ENCODE results near the gene WDR7.

Gene WDR7

DNA sequence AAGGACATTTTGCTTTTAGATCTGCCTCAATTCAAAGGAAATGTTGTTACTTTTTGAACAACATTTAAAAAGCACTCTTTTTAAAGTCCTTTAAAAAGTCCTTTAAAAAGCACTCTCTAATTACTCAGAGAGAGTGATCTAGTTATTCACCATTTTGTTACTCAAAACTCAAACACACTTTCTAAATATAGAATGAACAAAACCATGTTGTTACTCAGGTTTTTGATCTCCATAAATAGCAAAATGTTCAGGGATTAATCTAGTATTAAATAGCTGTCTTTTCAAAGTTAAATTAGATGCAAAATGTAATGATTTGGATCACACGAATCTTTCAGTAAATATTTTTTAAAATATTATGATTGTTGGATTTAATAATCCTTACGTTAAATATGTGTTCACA lies 352.2 kb downstream of the WDR7 start:
- DNase-seq, result no peak

DNA sequence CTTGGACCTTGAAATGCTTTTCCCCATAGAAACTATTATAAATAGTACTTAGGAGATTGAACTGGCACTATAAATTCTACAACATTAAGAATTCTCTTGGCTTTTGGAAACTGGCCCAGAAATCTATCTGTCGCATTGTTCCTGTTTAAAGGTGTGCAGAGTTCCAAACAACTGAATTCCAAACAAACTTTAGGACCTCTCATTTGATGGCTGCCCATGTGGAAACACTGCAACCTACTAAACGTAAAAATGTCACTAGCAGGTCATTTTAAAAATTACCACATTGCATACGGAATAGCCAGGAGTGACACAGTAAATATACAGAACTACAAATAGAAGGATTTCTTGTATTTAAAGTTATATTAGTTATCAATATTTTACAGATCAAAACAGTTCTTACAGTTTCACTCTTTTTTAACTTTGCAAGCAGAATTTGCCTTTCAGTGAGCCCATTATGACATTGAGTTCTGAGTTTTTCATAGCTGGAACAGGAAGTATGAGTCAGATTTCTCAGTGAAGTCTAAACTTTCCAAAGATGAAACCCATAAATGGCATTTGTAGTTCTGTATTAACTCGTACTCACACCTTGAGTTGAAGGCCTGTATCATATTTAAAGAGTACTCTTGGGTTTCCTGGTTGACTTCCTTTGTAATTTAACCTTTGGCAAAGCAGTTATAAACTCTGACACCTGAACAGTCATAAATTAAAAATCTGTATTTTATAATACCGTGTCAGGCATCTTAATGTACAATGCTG lies 353.4 kb downstream of the WDR7 start:
- no peak for DNase-seq

DNA sequence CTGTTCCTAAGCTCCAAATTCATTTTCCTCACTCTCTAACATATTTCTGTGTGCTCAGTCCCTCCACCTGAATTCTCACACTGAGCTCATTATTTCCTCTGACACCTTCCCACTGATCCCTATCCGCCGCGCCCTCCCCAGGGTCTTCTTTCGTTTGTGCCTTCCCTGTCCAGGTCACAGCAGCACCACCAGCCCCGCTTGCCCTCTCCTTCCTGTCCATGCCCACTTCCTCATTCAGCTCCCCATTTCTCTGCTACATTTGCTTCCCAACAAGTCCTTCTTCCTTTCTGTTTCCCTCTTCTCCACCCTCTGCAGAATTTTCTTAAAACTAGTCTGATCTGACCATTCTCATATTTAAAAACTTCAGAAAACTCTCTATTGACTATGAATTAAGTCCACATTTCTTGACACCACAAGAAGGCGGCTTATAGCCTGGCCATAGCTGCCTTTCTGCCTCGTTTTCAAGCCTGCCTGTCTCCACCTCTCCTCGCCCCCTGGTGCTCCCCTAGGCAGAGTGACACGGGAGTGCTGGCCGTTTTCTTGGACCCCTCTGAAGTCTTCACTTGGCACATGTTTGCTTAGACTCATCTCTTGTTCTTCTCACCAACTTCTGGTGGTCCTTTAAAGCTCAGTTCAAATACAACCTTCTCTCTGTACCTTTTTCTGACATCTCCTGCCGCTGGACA lies 357.0 kb downstream of the WDR7 start:
- DNase-seq, result no peak

DNA sequence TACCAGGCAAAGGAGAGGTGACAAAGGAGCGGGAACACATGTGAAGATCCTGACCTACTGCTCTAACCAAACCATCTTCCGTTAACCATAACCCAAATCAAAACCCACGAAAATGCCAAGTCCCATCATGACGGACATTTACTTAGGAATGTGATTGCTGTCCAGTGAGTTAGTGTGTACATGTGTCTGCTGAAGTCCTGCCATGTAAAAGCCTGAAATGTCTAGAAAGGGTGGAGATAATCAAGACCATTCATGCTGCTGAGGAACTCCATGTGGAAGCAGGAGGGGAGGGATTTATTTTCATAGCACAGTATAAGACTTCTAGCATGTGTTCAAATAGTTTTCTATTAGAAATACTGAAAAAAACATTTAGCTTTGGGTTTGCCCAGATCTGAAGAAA lies 358.7 kb downstream of the WDR7 start:
- DNase-seq, result no peak

DNA sequence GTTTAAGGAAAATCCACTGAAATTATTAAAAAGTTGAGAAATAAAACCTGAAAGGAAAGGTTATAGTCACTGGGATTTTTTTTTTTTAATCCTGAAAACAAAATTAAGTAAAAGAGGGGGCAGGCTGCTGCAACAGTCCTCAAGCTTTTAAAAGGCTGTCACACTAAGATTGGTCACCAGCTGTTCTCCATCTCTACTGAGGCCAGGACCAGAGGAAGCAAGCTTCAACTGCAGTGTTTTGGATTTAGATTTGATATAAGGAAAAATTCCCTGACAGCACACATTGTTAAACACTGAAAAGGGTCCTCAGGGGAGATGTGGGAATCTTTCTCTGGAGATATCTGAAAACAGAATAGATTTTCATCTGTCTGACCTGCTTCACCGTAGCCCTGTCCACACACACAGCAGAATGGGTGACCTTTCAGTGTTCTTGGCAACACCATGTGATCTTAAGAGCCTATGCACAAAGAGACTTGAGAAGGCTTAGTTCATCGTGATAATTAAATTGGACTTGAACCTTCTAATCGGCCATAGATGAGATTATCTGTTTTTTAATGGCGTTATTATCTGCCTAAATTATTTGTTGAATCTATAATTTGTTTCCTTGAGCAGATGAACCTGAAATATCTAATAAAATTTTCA lies 363.7 kb downstream of the WDR7 start:
- DNase-seq, result no peak

DNA sequence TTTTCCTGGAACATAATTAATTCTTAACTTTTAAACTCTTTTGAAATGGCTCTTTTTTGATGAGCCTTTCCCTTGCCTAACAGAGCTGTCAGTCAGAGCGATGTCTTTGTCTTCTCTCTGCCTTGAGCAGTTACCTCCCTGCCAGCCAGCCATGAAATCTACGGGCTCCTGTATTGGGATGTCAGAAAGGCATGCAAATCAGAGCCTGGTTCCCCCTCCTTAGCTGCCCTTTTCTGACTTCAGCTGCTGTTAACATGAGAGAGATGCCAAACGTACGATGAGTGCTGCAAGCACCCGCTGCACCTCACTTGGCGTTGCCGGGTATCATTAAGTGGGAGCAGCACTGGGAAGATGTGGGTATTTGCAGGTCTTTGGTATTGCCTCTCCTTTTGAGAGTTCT lies 364.3 kb downstream of the WDR7 start:
- no peak for DNase-seq

DNA sequence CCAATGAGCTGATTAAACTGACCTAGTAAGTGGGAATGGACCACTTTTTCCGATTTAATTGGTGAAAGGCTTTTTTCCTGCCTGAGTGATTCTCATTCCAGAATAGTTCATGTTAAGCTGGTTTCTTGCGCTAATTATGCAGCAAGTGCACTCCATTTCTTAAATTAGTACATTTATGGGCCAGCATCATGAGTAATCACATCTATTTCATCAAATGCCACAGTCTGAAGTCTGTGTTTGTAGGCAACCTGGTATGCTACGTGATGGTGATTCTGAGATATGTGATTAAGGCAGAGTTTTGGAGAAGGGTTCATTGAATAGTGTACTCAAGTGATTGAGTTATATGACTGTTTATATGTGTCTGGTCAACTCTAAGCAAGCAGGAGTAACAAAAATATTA lies 367.7 kb downstream of the WDR7 start:
- no peak for DNase-seq

DNA sequence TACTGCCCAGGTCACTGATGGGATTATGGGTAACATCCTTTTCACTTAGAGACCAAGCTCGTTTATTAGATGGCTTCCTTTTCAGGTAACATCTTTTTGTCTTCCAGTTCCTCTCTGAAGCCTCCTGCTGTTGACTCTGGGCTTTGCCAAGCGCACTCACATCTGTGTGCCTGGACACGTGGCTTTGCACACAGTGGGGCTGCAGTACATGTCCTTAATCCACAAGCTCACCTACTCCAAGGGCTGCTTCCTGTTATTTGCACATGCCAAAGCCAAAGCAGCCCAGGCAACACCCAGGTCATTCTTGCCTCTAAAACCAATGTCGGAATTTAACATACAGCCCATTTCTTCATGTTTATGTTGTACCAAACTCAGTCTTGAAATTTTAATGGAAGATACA lies 371.6 kb downstream of the WDR7 start:
- DNase-seq, result no peak

DNA sequence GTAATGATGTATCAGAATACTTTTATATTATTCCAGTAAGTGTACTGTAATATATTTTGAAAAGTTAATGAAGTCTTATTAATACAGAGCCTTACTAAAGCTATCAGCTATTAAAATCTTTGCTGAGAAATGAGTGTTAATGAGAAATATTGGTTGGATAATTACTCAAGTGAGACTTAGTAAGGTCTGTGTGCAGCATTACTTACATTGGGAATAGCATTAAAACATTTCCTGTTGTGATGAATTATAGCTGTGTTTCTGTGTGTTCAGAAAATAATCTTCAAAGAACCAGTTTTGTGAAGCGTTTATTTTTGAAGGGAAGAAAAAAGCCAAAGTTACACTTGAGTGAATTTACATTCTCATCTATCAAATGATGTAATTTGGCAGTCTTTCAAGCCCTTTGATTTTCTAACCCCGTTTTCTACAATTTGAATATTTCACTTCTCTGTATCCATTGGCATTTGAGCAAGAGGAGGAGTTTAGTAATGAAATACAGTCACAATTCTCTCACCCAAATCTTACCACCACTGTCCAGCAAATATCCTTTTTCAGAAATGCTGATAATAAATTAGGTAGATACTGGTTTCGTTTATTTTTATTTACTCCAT lies 372.2 kb downstream of the WDR7 start:
- DNase-seq, result no peak

DNA sequence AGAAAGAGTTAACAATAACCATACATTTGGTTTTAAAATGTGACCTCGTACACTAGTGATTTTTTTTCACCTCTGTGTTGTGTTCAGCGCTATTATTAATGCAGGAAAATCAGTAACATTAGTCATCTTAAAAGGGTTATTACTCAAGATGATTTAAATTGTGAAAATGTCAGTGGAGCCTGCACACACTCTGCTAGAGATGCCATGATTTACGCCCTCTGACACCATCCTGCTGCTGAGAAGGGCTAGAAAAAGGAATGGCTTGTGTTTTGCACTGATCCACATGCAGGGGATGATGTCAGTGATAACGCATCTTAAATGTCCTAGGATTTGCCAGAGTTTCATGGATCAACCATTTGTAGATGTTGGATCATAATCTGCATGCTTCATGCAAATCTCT lies 374.4 kb downstream of the WDR7 start:
- DNase-seq, result no peak

DNA sequence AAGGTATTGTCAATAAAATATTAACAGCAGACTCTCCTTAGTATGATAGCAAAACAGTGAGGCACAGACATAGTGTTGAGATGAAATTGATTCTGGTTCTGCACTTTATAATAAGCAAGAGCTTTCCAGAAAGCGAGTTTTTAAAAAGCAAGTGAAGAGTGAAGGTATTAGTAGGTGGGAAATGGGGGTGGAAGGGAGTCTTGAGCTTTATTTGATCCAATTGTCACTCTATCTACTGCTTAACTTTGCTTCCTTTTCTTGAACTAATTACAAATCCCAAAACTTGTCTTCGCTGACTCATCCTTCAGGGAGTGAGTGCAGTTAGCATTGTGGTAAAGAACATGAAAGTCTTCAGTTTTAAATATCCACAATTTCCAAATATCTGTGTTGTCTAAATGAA lies 375.2 kb downstream of the WDR7 start:
- DNase-seq, result no peak

DNA sequence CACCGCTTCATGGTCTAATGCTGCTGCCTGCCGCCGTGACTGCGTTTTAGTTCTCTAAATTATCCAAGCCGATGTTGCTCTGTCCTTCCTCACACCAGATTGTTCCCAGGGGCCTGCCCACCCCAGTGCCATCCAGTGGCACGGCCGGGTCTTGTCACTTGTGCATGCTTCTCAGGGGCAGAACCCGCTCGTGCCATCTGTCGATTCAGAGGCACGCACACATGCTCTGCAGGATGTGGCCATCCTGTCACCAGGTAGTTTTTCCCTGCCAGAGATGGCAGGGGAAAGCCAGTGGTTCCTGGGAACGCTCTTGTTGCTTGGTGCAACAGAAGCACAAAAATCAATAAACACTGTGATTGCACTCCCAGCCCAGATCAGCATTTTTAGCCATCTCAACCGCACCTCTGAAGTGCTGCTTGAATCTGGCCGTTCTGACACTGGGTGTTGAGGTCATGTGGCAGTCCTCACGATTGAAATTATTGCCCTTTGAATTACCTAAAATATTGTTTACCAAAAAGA lies 376.1 kb downstream of the WDR7 start:
- DNase-seq, result no peak

DNA sequence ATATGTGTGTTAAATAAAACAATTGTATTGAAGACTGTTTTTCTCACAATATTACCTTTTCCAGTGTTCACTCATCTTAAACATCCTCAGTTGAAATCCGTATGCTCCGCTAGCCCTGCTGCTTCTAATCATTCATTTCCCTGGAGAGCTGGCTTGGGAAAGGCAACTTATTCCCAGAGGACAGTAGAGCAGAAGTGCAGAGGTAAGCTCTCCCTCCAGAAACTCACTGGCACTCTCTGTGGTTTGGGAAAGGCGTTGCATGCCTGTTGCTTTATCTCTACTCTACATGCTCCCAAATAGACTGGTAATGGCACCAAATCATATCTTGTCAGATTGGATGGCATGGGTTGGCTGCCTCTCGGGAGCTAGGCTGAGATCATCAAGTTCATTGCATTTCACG lies 378.6 kb downstream of the WDR7 start:
- DNase-seq, result no peak

DNA sequence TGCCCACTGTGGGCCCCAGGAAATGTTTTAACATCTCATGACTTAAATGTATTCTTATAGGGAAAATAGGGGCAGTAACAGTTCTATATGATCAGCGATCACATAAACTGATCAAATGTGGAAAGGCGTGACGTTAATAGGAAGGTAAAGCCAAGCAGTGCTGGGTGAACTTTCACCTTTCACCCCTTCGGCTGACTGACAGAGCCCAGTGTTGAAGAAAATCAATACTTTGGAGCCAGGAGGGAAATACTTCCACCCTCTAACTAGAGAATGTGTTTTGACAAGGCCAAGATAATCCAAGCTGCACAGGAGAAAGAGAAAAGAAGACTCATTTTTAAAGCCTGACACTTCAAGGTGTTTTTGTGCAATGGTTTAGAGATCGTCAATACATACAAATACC lies 379.3 kb downstream of the WDR7 start:
- DNase-seq, result no peak

DNA sequence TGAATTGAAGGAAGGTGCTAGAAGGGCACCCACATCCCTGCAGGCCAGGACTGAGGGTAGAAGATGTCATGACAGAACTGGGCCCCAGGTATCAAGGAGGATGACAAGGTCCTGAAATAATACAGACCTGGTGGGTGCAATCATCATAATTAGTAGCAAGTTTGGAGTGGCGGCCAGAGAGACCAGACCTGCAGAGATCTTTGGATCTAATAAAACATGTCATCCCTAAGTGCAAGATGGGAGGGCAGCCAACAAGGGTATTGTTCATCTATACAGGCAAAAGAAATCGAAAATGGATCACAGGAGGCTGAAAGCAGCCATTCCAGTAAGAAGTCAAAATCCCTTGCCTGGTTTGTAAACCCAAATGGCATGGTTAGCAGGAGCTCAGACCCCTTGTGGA lies 384.4 kb downstream of the WDR7 start:
- DNase-seq, result no peak

DNA sequence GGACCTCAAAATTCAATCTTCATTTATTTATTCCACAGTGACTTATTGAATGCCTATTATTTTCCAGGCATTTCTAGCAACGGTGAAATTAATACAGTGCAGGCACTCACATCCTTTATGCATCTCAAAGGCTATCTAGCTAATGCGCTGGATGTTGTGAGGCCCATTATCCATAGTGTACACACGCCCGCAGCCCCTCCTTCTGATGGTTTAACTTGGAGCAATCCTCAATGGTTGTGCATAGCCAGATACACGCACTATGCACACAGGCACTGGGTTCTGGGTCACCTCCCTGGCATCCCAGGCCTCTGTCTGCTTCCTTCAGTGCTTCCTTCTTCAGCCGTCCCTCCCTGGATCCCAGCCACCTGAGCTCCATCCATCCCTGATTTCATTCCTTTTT lies 387.2 kb downstream of the WDR7 start:
- no peak for DNase-seq

DNA sequence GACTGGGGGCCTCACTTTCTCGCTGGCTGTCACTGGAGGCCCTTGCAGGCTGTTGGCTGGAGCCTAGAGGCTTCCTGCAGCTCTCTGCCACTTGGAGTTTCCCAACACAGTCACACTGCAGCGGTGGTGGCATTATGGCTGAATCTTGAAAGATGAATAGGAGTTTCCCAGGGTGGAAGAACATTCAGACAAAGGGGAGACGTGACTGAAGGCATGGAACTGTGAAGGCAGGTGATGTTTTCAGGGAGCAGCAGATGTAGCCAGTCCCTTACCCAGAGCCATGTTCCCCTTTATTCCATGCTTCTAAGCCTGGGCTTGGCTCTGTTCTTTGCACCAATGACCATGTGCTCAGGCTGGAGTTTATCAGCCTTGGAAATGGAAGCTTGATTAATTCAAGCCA lies 389.0 kb downstream of the WDR7 start:
- no peak for DNase-seq

DNA sequence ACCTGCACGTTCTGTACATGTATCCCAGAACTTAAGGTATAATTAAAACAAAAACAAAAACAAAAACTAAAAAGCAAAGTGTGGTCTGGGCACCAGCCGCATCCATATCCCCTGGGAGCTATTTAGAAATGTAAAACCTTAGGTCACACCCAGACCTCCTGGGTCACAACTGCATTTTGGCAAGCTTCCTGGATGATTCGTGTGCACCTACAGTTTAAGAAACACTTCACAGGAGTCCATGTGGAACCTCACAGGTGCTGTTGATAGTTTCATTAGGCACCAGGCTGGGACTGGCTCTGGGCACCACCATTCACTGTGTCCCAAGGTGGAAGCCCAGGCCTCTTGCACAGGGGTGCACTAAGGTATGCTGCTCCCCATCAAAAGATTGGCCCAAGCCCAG lies 392.1 kb downstream of the WDR7 start:
- no peak for DNase-seq

DNA sequence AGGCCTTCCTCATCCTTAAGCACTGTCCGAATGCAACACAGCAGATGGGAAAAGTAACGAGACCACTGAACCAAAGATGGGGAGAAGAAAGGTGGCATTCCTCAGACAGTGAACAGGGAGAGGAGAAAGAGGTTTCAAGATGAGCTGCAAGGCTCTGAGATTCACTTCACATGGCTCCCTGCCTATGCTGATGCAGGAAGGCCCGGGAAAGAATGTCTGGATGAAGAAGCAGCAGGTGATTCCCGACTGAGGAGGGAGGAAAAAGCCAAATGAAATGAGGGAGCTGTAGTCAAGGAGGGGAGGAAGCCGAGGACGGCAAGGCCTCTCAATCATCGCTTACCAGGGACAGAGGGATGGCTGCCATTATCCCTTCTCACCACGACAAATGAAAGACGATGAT lies 397.2 kb downstream of the WDR7 start:
- no peak for DNase-seq

DNA sequence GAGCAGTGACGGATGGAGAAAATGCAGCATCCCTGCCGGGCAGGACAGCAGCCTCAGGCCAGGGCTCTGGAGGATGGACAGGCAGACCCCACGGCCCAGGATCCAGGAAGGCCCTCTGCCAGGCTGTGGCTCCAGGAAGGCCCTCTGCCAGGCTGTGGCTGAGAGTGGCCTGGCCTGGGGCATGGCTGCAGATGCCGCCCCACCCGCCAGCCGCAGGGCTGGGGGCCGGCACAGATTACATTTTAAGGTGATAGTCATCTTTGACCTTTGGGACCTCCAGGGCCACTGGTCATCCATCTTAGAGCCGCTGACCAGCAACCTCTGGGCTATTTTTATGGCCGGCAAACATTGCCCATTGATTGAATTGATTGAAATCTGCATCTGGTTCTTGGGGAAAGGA lies 397.7 kb downstream of the WDR7 start:
- no peak for DNase-seq

DNA sequence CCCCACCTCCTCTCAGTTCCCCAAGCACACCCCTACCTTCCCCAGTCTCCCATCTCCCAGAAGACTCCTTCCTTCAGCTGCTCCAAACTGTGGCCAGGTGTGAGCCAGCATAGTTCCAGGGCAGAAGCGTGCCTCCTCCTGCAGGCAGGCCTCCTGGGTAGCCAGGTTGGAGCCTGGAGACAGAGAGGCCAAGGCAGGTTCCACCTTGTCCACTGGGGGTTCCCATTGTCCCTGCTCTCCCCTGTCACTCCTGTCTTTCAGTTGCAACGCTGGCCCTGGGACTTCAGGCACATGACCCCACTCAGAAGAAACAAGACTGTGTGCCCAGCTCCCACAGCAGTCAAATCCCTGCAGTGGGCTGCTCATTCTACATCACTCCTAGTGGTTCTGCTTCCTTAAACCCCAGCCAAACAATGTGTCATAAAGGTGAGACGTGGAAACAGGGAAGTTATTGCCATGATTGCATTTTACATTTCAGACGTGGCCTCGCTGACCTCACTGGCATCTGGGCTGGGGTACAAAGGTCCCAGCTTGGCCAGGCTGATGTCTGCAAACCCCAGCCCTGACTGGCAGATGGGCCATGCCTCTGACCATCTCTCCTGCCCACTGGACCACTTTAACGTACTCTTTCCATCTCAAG lies 399.3 kb downstream of the WDR7 start:
- DNase-seq, result no peak

DNA sequence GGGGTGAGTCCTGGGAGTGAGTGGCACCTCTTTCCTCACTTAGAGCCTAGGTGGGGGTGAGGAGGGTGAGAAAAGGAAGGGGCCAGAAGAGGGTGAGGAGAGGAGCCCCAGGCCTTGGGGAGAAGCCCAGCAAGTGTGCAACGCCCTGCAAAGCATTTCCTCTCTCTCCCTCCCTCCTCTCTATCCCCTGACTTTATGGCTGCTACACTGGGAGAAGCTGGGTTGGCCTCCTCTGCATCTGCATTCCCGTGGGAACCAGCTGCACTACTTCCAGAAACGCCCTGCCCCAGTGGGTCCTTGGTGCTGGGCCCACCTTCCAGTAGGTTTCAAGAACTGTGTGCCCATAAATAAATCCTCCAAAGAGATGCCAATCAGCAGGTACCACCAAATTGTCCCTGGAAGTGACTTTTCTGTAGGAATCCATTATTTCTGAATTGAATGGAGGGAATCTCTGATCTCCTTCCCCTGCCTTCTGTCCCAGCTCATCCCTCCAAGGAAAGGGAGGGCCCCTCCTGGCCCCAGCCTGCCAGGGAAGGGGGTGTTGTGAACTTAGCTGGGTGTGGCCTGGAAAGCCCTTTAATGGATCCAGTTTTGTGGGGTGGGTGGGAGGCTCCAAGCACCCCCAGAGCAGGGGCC lies 400.0 kb downstream of the WDR7 start:
- DNase-seq, result no peak

DNA sequence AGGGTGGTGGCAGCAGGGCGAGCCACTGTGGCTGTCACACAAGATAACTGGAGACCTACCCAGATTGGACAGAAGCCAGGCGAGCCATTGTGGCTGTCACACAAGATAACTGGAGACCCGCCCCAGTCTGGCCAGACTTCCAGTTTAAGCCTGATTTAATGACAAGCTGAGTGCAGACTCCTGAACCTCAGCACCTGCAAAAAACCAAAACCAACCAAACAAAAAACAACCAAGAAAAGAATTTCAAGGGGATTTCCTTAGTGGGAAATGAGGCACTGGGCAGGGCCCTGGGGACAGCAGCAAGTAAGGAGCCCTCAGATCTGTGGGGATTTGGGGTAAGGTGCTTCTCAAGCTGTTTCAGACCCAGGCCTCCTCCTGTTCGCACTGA lies 400.5 kb downstream of the WDR7 start:
- DNase-seq, result no peak
